Fibroblast of peridontal ligament (primary cell): ENCODE data around the gene ESRRB.
"Not testable (repeated sequence)": the region's sequence is repeated elsewhere in the genome, so short reads cannot be mapped to it uniquely, and the experiment has no call there.

Experiments used
- DNase-seq: peaks from one replicate; pipeline ENCODE4 v3.0.0-alpha.2; 2010; ENCODE audit errors: extremely low read depth

ESRRB gene

DNA sequence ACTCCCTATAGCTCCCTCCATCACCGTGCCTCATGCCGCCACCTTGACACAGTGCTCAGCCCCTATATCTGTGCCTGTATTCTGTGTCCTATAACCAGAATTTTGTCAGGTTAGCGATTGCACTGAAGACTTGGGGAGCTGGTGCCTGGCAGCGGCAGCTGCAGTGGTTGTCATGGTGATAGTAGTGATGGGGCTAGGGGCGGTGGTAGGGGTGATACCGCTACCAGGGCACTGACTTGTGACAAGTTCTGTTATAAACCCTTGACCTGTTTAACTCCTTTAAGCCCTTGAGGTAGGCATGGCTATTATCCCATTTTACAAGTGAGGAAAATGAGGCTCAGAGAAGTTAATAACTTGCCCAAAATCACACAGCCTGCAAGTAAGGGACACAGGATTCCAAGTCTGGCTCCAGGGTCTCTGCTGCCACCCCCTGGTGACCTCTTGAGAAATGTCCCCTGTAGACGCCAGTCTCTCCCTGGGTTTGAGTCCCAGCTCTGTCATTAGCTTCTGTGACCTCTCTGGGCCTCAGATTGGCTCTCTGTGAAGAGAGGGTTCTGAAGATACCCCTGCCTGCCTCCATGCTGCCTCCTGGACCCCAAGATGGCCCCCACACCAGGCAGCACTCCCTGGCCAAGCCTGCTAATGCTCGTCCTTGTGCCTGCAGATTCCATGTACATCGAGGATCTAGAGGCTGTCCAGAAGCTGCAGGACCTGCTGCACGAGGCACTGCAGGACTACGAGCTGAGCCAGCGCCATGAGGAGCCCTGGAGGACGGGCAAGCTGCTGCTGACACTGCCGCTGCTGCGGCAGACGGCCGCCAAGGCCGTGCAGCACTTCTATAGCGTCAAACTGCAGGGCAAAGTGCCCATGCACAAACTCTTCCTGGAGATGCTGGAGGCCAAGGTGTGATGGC, 121.9 kb downstream of the ESRRB start:
- no peak for DNase-seq

DNA sequence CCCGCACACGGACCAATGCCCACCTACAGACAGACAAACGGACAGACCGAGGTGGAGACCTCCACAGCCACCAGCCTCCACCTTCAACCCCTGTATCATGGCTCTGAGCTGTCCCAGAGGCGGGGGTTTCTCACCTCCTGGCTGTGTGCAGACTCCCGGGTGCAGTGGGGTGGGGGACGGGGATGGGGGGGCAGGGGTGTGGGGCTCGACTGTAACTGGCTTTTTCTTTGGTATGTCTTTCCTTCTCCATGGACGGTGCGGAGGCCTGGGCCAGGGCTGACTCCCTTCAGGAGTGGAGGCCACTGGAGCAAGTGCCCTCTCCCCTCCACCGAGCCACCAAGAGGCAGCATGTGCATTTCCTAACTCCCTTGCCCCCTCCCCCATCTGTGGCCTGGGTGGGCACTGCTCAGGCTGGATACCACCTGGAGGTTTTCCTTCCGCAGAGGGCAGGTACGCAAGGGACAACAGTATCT, 122.6 kb downstream of the ESRRB start:
- no peak for DNase-seq

DNA sequence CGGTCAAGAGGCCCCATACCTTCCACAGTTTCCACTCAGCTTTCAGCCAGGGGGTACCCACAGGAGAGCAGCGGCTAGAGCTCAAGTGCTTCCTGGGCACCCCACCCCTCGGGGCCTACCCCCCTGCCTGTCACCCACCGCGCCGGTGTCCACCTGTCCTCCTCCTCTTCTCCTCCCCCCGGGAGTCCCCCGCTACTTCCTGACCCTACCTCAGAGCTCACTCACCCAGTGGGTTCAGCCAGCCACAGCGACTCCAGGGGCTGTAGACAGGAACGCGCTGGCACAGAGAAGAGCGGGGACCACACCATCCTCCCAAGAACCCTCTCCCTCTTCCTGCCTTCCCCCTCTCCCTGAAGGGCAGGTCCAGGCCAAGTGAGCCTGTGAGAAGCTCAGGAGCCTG, 123.0 kb downstream of the ESRRB start:
- no peak for DNase-seq

- DNase-seq = no peak
These were observed 123.5 kb downstream of the ESRRB start for GRCh38 chr14:76499399-76499798.

- no peak for DNase-seq
These were observed 124.1 kb downstream of the ESRRB start for GRCh38 chr14:76500011-76500410.

- no peak for DNase-seq
These were observed 124.5 kb downstream of the ESRRB start for GRCh38 chr14:76500480-76500879.

- no peak for DNase-seq
These were observed 125.3 kb downstream of the ESRRB start for GRCh38 chr14:76501156-76501720.

DNA sequence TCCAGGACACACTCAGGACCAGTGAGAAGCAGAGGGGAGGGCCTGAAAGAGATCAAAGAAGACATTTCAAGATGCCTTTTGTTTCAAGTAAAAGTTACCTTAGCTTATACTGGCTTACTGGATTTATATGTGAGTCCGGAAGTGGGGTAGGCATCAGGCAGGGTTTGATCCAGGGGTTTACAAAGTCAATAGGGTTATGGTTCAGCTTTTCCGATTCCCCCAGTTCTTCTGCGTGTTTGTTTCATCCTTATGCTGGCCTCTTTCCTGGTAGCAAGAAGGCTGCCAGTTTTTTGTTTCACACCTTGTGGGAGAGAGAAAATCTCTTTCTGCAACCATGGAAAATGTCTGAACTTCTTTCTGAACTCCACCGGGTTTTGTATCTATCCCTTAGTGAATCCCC, 126.3 kb downstream of the ESRRB start:
- DNase-seq = no peak

DNA sequence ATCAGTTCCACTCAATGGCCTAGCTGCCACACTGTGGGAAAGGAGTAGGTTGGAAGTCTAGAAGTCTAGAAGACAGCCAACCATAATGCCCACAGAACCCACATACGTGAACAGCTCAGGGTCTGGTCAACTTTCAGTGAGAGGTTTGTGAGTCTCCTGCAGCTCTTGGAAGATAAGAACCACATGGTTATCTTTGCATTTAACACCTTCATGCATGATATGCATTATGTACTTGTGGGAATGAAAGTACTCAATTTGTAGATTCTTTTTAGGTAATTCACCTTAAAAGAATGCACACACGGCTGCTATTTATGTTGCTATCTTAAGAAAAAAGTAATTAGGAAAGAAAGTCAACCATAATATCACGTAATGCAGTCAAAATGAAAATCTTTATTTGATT, 126.7 kb downstream of the ESRRB start:
- no peak for DNase-seq

DNA sequence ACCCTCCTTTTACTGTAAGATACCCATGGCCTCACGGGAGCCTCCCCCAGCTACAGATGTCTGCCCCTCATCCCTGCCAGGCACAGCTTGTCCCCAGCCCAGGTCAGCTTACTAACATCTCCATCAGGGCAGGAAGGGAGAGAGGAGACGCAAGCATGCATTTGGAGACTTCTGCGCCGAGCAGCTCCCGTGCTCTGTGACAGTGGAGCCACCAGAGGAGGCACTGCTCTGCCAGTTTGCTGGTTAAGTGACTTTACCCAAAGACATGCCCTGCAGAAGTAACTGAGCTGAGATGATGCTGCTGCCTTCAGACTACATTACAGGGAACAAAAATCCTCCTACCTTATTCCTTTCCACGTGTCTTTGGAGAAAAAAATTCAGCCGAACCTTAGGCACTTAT, 133.4 kb downstream of the ESRRB start:
- no peak for DNase-seq

DNA sequence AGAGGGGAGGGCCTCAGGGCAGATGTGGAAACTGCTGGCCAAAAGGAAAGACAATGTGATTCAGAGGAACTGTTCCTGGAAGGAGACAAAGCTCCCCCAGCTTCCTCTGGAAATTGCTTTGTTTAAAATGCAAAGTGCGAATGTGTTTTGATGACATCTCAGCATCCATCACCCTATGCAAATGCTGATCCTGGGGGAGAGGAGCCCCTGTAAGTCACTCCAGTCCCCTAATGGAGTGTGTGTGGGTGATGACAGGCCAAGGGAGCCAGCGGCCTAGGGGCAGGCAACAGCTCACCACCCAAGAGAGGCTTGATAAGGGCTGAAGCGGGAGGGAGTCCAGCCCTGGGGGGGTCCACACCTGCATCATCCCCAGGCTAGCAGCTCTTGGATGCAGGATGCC, 134.2 kb downstream of the ESRRB start:
- no peak for DNase-seq

DNA sequence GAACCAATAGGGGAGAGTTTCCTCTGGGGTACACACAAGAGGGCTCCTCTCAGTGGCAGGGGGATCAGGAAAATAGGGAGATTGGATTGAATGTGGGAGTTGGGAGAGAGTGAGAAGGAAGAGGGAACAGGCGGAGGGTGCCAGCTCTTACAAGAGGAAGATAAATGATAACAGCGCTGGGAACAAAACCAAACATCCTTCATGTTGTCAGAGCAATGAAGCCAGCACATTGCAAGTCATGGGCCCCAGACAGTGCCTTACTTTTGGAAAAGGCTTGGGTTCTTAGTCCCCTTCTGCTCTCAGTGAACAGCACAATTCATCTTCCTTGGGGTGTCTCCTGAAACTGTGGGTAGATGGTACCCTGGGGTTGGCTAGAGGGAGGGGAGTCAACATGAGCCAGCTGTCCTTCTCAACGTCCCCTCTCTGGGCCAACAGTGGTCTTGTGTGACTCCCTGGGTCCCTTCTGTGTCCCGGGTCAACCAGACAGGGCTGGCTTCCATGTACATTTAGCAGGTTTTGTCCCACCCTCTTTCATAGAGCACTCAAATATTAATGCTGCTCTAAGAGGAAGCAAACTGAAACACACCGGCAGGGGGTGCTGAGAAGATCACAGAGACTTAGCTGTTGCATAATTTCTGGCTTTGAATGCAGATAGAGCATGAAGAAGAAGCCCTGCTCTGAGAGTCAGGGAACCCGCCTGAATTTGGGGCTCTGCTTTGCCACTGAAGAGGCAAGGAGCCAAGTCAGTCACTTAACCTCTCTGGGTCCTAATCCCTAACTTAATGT, 138.5 kb downstream of the ESRRB start:
- DNase-seq = no peak

GRCh38 chr14:76516884-76517283, 140.9 kb downstream of the ESRRB start:
- no peak for DNase-seq

GRCh38 chr14:76518366-76518765, 142.4 kb downstream of the ESRRB start:
- DNase-seq = no peak

GRCh38 chr14:76525106-76525821, 149.3 kb downstream of the ESRRB start:
- DNase-seq = no peak

GRCh38 chr14:76531085-76531484, 155.1 kb downstream of the ESRRB start:
- DNase-seq = no peak

DNA sequence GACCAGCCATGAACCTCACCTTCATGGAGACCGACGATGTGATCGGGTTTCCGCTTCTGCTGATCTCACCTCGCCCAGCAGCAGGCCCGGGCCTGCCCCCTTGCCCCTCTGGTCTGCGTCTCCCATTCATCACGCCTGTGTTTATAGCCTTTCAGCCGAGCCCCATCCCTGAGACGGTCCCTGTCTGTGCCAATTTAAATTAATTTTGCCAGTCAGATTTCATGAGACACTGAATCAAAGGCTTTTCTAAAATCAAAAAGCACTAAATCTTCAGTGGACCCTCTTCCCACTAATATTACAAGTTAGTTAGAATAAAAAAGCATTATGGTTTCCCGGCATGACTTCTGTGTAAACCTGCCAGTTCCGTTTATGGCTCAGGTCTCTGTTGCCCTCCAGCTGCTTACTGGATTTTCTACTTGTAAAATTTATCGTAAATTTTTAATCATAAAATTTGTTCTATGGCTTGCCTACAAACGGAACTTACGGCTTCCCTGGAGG, 155.9 kb downstream of the ESRRB start:
- DNase-seq = no peak

DNA sequence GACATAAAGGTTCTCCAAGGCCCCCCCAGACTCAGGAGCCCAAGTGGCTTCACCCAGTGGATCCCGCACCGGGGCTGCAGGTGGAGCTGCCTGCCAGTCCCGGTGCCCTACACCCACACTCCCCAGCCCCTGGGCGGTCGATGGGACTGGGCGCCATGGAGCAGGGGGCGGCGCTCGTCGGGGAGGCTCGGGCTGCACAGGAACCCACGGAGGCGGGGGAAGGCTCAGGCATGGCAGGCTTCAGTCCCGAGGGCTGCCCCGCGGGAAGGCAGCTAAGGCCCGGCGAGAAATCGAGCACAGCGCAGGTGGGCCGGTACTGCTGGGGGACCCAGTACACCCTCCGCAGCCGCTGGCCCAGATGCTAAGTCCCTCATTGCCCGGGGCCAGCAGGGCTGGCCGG, 160.7 kb downstream of the ESRRB start:
- DNase-seq = not testable (repeated sequence)

DNA sequence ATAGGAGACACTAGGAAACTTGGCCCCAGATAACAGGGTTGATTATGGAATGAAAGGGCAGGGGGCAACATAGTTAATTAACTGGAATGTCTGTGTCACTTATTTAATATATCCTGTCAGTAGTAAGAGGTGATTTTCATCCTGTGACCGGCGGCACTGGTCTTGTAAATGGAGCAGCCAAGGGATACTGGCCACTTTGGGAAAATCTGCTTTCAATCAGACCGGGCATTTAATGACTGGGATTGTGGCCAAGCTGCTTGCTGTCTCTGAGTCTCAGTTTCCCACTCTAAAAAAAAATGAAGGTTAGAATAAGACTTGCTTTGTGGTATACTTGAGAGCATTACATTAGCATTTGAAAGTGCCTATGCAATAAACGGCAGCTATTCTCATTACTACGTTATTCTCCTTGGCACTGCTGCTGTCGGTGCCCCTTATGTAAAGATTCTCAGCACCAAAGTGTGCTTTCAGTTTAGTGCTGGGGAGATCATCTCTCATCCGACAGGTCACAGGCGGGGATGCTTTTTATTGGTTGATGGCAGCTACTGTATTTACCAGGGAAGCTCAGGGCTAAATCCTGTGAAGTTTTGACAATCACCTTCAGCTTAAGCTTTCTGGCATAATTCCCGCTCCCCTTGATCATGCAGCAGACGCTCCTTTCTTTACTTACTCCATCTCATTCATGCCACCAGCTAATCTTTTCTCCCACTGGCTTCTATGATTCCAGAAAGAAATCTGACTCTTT, 162.1 kb downstream of the ESRRB start:
- no peak for DNase-seq

DNA sequence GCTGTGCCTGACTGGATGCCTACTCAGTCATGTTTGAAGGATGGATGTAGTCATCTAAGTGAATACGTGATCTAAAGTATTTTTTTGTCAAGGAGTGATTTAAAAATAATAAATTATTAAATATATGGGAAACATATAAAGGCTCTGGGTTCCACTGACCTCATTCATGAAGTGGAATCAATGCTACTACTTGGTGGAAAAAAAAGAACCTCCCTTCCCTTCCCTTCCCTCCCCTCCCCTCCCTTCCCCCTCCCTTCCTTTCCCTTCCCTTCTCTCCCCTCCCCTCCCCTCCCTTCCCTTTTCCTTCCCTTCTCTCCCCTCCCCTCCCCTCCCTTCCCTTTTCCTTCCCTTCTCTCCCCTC, 162.7 kb downstream of the ESRRB start:
- DNase-seq = no peak

- DNase-seq = no peak
These were observed 163.2 kb downstream of the ESRRB start for GRCh38 chr14:76539130-76539529.
